GM18873 (cell line): ENCODE results near the gene IPO13.

Source experiments
- ATAC-seq: cut with Tn5 transposase; IDR thresholded peaks from one replicate; pipeline ENCODE4 v1.9.1; 2021; ENCODE audit warnings: mild to moderate bottlenecking, moderate library complexity, moderate number of reproducible peaks; ENCODE audit not compliant: unreplicated experiment, low FRiP score

IPO13 gene

DNA sequence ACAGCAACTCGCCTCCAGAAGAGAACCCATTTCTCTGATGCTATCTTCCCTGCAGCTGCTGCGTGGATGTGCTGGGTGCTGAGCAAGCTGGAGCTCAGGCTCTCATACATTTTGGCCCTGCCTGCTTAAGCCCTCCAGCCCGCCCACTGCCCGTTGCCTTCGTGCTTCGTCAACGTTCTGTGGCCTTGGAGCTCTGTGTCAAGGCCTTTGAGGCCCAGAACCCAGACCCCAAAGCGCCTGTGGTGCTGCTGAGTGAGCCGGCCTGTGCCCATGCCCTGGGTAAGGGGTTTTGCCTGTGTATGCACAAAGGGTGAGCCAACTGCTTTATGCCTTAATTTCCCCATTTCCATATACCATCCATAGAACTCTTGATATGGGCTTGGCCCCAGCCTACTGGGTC, 24.2 kb downstream of the IPO13 start:
- ATAC-seq: no peak

DNA sequence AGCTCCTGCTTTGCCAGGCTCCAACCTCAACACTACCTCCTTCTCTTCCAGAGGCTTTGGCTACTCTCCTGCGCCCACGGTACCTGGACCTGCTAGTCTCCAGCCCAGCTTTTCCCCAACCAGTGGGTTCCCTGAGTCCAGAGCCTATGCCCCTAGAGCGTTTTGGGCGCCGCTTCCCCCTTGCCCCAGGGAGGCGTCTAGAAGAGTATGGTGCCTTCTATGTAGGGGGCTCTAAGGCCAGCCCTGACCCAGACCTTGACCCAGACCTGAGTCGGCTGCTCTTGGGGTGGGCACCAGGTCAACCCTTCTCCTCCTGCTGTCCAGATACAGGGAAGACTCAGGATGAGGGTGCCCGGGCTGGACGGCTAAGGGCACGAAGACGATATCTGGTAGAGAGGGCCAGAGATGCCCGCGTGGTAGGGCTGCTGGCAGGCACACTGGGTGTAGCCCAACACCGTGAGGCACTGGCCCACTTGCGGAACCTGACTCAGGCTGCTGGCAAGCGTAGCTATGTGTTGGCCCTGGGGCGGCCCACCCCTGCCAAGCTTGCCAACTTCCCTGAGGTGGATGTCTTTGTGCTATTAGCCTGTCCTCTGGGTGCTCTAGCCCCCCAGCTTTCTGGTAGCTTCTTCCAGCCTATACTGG, 24.7 kb downstream of the IPO13 start:
- no peak for ATAC-seq

DNA sequence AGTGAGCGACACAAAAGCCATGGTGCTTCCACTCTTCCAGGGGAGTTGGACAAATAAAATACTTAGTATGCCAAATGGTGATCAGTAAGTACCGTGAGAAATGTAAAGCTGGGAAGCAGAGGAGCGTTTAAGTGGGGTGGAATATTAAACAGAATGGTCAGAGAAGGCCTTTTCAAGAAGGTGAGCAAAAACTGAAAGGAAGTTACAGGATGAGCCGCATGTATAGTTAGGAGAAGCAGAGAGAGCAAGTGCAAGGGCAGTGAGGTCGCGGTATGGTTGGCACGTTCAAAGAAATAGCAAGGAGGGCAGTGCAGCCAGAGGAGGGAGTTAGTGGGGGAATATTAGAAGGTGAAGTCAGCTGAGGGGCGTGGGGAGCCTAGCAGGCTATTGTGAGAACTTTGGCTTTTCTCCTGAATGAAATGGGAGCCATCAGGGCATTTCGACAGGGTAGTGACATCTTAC, 27.3 kb downstream of the IPO13 start:
- ATAC-seq: no peak

DNA sequence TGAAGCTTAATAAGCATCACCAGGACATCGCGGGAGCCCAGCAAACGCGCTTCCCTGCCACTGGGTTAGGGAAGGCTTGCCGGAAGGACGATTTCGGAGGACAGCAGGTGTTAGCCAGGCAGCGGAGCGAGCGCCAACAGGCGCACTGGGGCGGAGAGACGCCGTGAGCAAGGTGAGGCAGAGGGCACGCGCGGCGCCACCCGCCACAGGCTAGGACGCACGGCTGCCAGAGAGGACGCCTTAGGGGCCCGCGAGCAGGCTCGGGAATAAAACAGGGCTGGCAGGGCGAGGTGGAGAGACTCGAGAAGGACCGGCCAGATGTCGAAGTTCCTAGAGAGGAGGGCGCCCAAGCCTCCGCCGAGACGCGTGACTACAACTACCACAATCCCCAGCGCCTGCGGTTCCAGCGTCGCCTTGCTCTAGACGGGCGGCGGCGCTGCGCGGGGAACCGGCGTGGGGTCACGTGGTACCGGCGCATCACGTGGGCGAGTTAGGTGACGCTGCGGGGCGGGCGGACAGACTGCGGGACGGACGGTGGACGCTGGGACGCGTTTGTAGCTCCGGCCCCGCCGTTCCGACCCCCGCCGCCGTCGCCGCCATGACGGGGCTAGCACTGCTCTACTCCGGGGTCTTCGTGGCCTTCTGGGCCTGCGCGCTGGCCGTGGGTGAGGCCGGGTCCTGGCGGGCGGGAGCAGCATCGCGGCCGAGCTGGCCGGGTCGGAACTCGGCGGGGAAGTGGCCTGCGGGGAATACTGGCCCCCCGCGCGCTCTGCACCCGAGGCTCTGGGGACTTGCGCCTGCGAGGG, 27.9 kb downstream of the IPO13 start, which contains the start of gene ATP6V0B:
Gene ATP6V0B (plus strand): TSS at position 518 of the 806 bp plus-strand sequence. CDS start 81 bp downstream, at position 599.
- peak; percentile 57 for ATAC-seq

DNA sequence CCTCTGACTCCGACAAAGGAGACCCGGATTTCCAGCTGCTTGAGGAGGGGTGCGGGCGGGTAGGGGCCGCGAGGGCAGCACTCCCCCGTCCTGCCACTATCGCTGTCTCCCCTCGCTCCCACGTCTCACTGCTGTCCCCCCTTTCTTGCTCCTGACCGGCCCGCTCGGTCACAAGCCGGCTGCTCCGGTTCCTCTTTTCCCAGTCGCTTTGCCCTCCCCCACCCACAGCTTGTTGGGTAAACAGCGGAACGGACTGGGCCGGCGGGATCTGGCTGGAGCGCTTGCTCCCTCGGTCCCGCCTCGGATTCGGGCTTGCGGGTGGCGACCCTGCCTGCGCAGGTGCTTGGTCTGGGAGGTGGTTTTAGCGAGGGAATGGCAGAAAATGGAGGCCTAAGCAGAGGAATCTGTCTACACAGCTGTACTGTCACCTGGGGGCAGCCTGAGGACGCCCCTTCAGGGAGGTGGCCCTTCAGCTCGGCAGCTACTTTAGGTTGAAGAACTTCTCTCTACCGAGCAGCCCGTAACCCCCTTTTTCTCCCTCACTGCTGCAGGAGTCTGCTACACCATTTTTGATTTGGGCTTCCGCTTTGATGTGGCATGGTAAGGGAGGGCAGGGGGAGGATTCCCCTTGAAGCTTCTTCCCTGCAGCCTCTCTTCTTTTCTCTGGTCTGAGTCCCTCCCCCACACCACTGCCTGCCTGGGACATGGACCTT, 28.7 kb downstream of the IPO13 start:
- no peak for ATAC-seq

DNA sequence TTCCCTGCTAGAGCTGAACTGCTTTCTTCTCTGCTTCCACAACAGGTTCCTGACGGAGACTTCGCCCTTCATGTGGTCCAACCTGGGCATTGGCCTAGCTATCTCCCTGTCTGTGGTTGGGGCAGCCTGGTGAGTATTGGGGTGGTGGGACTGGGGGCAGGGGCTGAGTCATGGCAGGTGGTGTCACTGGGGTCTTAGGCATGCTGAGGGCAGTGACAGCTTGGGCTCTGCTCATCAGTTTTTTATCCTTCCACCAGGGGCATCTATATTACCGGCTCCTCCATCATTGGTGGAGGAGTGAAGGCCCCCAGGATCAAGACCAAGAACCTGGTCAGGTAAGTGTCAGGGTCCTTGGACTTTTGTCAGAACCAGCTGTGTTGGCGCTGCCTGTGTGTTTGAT, 29.3 kb downstream of the IPO13 start:
- no peak for ATAC-seq

DNA sequence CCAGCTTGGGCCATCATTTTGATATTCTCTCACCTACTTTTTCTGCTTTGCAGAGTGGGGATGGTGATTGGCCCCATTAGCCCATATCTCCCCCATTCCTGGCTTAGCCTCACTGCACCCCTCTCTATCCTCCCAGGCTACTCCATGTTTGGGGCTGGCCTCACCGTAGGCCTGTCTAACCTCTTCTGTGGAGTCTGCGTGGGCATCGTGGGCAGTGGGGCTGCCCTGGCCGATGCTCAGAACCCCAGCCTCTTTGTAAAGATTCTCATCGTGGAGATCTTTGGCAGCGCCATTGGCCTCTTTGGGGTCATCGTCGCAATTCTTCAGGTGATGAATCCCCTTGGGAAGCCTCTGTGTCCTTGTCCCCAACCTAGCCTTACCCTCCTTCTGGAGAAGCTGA, 30.1 kb downstream of the IPO13 start:
- no peak for ATAC-seq

DNA sequence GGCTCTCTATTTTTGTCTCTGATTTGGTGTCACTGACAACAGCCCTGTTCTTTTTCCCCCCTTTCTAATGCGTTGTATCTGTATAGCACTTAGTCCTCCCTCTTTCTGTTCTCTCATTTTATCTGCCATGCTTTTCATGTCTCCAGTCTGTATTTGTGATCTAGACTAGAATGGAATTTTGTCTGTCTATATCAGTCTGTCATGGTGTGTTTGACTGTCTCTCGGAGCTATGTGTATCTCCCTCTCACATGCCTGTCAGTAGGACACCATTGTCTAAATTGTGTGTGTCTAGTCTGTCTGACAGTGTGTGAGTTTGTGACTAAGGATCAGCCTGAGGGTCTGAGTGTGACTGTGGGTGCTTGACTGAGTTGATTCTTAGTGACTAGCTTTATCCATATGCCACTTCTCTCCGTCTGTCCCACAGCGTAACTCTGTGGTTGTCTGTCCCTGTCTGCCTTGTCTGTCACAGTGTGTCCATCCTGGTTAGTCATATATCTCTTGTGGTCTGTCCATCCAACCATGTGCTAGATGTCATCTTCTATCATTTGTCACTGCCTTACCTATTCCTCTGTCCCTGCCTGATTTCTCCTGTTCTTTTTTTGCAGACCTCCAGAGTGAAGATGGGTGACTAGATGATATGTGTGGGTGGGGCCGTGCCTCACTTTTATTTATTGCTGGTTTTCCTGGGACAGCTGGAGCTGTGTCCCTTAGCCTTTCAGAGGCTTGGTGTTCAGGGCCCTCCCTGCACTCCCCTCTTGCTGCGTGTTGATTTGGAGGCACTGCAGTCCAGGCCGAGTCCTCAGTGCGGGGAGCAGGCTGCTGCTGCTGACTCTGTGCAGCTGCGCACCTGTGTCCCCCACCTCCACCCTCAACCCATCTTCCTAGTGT, 30.9 kb downstream of the IPO13 start:
- no peak for ATAC-seq

DNA sequence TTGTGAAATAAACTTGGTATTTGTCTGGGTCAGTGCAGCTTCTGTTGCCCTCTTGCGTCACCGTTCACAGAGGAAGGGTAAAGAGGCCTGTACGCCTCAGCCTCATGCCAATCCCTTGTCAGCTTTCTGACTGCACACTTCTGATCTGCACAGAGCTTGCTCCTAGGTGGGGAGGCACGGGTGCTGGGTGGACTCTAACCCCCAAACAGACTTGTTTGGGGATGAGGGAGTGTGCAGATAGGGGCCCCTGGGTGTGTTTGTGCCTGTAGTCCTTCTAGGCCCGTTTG, 31.5 kb downstream of the IPO13 start:
- no peak for ATAC-seq

DNA sequence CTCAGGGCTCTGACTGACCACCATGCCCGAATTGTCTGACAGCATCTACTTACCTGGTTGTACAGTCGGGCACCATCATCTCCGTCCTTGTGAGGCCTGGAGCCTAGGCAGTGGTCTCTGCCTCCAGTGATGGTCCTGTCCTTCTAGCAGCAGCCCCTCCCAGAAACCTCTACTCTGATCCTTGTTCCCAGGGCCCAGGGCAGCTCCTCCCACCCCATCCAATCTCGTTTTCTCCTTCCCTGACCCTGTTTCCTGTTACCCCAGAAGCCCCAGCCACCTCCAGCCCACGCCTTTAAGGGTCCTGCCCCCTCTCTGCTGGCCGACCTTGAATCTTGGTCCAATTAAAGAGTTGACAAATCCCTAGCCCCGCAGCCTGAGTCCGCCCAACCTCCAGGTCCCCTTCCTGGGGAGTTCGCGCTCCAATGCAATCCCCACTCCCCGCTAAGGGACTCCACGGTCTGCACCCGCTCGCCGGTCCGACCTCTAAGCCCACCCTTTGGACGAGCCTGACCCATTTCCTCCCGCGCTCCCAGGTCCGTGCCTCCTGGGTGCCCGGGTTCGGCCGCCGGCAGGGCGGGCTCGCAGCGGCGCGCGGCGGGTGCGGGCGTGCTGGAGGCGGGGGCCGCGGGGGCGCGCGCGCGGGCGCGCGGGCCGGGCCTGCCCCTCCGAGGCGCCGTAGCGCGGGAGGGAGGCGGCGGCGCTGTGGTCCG, 32.0 kb downstream of the IPO13 start, which contains the start of gene B4GALT2:
Gene B4GALT2 (plus strand): TSS at position 660 of the 710 bp plus-strand sequence. CDS start 1,951 bp downstream, outside the sequence.
- no peak for ATAC-seq

DNA sequence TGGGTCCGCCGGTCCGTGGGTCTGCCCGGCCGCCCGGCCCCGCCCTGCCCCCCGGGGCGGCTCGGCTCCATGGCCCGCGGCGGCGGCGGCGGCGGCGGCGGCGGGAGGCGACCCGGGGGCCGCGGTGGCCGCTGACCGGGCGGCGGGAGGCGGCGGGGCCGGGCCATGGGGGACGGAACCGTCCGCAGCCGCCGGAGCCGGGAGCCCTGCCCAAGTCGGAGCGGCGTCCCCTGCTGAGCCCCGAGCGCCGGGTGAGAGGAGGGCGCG, 32.4 kb downstream of the IPO13 start:
- no peak for ATAC-seq

DNA sequence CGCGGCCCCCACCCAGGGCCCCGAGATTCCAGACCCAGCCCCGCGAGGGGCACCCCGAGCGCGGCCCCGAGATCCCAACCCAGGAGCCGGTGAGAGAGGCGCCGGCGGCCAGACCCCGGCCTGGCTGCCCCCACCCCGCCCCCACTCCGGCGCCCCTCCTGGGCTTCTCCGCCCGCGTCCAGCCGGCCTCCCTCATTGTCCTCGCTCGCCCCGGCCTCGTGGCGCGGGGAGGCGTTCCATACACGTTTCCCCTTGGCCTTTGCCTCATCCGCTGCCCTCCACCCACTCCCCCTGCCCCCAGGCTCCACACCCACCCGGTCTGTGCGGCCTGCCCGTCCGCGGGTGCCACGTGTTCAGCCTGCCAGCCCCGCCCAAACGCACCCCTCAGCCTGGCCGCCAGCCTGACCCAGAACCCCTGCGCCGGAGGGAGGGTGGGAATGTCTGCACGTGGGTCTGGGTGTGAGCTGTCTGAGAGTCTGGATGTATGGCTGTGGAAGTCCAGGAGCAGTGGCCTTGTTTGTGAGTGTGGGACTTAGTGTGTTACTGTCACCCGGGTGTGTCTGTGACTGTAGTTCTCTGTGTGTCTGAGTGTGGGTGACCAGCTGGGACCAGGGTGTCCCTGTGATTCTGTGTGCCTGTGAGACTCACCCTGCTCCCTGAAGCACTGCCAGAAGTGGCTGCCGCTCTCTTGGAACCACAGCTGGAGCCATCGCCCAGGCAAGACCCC, 32.9 kb downstream of the IPO13 start:
- no peak for ATAC-seq

DNA sequence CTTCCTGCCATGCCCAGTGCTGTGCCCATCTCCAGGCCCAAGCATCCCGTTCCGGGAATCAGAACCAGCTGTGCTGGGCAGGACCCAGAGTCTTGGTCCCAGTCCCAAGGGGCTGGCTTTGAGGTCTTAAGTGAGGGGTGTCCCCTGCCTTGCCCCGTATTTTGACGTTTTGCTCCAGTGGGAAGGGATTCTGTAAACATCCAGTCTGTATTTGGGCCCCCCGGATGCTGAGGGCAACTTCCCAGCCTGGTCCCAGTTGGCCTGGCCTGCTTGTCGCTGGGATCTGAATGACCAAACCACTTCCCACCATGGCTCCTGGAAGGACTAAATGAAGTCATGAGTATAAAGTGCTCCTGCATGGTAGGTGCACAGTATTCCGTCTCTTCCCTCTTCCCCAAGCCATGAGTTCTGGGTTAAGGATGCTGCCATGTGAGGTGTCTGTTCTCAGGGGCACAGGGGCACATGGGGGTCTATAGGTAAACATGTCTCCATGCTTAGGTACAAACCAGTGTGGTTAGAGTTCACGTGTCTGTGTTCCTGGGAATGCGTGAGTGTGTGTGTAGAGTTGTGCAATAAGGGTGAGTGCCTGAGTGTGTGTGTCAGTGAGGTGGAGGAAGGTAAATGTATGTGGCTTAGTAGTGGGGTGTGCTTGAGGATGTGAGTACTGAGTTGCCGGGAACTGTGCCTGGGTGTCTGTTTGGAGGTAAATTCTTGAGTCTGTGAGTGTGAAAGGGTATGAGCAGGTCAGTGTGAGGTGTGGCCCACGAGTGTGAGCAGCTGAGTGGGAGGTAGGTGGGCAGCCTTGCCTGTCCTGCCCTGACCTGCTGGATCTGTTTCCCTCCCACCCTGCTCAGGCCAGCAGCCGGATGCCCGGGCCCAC, 33.7 kb downstream of the IPO13 start:
- ATAC-seq: no peak

DNA sequence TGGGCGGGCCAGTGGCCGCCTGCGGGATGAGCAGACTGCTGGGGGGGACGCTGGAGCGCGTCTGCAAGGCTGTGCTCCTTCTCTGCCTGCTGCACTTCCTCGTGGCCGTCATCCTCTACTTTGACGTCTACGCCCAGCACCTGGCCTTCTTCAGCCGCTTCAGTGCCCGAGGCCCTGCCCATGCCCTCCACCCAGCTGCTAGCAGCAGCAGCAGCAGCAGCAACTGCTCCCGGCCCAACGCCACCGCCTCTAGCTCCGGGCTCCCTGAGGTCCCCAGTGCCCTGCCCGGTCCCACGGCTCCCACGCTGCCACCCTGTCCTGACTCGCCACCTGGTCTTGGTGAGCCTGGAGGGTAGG, 34.4 kb downstream of the IPO13 start:
- no peak for ATAC-seq

DNA sequence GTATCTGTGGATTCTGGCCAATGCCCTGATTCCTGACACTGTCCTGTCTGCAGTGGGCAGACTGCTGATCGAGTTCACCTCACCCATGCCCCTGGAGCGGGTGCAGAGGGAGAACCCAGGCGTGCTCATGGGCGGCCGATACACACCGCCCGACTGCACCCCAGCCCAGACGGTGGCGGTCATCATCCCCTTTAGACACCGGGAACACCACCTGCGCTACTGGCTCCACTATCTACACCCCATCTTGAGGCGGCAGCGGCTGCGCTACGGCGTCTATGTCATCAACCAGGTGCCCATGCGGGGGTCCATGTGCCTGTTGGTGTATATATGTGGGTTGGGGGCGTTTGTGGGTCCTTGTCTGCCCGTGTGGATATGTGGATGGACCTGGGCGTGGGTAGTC, 34.9 kb downstream of the IPO13 start:
- ATAC-seq: no peak

DNA sequence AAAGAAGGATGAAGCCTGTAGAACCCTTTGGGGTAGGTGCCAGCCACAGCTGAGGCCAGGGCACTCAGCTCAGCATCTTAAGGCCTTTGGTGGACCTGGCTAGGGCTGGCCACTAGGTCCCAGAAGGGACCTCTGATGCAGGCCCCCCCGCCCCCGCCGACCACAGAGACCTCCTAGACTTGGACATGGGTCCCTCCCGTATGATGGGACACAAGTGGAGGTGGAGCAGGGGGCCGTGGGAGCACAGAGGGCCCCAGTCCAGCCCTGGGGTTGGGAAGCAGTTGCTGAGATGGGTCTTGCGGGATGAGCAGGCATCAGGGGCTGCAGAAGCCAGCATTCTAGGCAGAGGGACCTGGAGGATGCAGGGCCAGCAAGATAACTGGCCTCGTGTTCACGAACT, 35.5 kb downstream of the IPO13 start:
- no peak for ATAC-seq

DNA sequence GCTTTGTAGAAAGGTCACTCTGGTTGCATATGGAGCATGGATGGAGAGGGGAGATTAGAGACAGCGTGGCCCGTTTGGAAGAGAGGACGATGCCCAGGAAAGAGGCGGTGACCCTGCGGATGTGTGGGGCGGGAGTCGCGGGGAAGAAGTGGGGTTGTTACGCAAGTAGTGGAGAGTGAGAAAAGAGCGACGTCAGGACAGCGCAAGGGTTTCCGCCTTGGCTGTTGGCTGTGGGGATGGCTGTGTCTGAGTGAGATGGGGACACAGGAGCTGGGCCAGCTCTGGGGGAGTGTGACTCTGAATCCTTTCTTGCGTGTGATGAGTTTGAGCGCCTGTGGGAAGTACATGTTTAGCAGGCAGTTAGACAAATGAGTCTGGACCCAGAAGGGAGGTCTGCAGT, 36.1 kb downstream of the IPO13 start:
- ATAC-seq: no peak

DNA sequence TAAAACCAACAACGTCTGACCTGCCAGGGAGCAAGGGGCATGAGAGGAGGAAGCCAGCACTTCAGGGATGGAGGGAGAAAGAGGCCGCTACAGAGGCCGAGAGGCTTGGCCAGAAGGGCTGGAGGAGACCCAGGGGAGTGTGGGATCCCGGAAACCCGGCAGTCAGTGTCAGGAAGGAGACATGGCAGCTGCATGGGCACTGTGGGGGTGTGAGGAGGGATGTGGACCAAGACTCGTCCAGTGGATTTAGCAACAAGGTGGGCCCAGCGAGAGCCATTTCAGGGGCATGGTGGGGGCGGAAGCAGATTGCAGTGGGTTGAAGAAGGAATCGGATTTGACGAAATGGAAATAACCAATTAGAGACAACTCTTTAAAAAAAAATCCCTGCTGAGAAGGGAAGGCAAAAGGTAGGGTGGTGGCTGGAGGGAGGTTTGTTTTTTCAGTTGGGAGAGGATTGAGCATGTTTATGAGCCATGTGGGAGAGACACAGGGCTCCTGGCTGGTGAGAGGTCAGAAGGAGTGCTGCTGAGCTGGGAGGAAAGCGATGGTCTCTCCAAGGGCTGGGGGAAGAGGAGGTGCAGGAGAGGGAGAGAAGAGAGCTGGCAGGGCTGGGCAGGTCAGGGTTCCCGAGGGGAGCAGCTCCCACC, 36.6 kb downstream of the IPO13 start:
- ATAC-seq: no peak
